Stimulated activated CD4-positive, alpha-beta T cell treated with anti-CD3 and anti-CD28 coated beads, Interleukin-4, amount 100 ng/mL, for 1 hour (primary cell): Measurements from ENCODE around the gene SLC24A5.
A peak's percentile ranks its signal among the peaks of the same experiment; 100 is the strongest.

Experiments
- DNase-seq: peaks from one replicate; pipeline ENCODE4 v3.0.0-alpha.2; 2020

Gene SLC24A5

GRCh38 chr15:48119277-48119676 is 1.5 kb upstream of the SLC24A5 start:
- DNase-seq = no peak

- DNase-seq = no peak
Observed at GRCh38 chr15:48121849-48122248, 1.1 kb downstream of the SLC24A5 start.

- no peak for DNase-seq
Observed at GRCh38 chr15:48126667-48127355, 6.0 kb downstream of the SLC24A5 start.

- DNase-seq = no peak
Observed at GRCh38 chr15:48131324-48131723, 10.5 kb downstream of the SLC24A5 start.

- no peak for DNase-seq
Observed at GRCh38 chr15:48132874-48133273, 12.1 kb downstream of the SLC24A5 start.

GRCh38 chr15:48143856-48144255 is 23.1 kb downstream of the SLC24A5 start:
- DNase-seq = no peak

GRCh38 chr15:48144889-48145288 is 24.1 kb downstream of the SLC24A5 start:
- no peak for DNase-seq

GRCh38 chr15:48145923-48146322 is 25.1 kb downstream of the SLC24A5 start:
- DNase-seq = no peak

- DNase-seq = no peak
Observed at GRCh38 chr15:48147358-48147757, 26.6 kb downstream of the SLC24A5 start.

GRCh38 chr15:48149858-48150257 is 29.1 kb downstream of the SLC24A5 start:
- DNase-seq = no peak

- no peak for DNase-seq
Observed at GRCh38 chr15:48153526-48153925, 32.7 kb downstream of the SLC24A5 start.

- DNase-seq = no peak
Observed at GRCh38 chr15:48168616-48169015, 47.8 kb downstream of the SLC24A5 start.

- no peak for DNase-seq
Observed at GRCh38 chr15:48170981-48171380, 50.2 kb downstream of the SLC24A5 start.

- no peak for DNase-seq
Observed at GRCh38 chr15:48175126-48175525, 54.3 kb downstream of the SLC24A5 start.

GRCh38 chr15:48176112-48176511 is 55.3 kb downstream of the SLC24A5 start:
- DNase-seq = no peak

GRCh38 chr15:48176957-48177356 is 56.2 kb downstream of the SLC24A5 start:
- DNase-seq = no peak

GRCh38 chr15:48177383-48177765 is 56.6 kb downstream of the SLC24A5 start:
- DNase-seq = no peak

- peak; percentile 71 for DNase-seq
Observed at GRCh38 chr15:48177766-48178647, 57.2 kb downstream of the SLC24A5 start, which contains the start of gene MYEF2. Gene MYEF2 (minus strand): TSS chr15:48178295. CDS start chr15:48178237, 58 bp downstream.

GRCh38 chr15:48178648-48178931 is 57.8 kb downstream of the SLC24A5 start:
- no peak for DNase-seq

GRCh38 chr15:48182749-48183148 is 62.0 kb downstream of the SLC24A5 start:
- no peak for DNase-seq

GRCh38 chr15:48185529-48185928 is 64.7 kb downstream of the SLC24A5 start:
- no peak for DNase-seq

GRCh38 chr15:48186271-48186670 is 65.5 kb downstream of the SLC24A5 start:
- DNase-seq = no peak

GRCh38 chr15:48190932-48191573 is 70.3 kb downstream of the SLC24A5 start:
- peak; percentile 44 for DNase-seq
